HG02938 (cell line): ENCODE data around the gene PSMG4.

Source experiments
- ATAC-seq: cut with Tn5 transposase; IDR thresholded peaks from one replicate; pipeline ENCODE4 v1.9.1; 2021; ENCODE audit warnings: mild to moderate bottlenecking, moderate library complexity; ENCODE audit not compliant: unreplicated experiment

Gene PSMG4

DNA sequence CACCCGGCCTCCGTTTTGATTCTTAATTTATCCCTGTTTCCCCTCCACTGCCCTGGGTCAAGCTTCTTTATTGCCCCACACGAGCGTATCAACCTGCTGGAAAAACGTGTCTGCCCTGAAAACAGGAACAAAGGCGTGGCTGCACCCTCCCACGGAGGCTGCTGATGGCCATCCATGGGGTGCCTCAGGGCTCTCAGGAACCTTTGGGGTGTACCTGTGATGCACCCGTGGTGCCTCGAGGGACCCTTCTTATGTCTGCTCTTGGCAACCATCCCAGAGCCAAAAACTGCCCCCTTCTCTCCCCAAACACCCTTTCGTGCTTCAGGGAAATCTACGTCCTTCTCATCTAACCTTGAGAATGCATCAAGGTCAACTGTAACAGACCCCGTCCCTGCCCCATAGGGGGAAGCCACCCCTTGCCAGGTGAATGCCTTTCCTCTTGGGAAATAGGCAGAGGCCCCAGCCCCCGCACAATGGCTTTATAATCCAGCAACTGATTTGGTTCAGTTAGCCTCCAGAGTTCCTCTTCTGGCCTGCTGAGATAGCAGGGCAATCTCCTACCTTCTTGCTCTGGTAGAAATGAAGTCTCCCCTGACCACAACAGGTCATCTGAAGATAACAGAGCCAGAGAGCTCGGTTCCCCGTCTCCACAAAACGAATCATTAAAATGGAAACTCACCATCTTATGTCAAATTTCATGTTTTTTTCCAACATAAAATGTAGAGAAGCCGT lies 29.4 kb downstream of the PSMG4 start:
- no peak for ATAC-seq

DNA sequence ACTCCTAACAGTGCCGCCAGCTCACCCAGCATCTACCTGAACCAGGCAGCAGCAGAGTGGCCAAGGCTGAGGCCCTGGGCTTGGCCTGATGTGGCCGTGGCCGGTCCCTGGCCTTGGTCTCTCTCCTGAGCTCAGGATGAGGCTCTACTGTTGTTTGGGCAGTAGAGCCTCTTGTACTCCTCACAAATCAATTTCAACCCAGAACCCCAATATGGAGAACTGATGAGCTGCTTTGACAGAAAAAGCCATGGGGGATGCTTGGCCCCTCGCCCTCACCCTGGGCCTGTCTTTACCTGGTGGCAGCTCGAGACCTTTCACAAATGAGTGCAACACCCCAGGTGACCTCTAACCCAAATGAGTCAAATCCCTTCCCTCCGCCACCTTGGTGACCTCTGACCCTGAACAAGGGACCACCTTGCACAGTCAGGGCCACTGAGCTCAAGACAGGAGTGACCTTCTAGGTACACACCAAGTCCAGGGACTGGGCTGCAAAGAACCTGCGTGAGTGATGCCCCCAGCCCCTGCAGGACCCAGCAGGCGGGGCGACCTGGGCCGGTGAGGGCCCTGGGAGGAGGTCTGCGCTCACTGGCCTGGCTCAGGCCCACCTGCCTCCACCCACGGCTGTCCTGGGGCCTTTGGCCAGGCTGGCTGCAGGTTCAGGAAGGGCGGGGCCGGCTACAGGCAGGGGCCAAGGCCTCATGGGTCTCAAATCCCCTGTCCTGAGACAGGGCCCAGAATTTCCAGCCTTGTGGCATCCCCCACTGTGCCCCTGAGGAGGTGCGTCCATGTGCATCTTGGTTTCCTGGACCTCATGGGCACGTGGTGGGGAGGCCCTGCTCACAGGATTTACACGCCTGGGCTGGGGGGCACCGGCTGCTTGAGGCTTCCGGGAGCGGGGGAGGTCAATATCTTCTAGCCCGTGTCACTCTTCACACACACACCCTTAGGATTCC lies 30.2 kb downstream of the PSMG4 start:
- ATAC-seq, result no peak

DNA sequence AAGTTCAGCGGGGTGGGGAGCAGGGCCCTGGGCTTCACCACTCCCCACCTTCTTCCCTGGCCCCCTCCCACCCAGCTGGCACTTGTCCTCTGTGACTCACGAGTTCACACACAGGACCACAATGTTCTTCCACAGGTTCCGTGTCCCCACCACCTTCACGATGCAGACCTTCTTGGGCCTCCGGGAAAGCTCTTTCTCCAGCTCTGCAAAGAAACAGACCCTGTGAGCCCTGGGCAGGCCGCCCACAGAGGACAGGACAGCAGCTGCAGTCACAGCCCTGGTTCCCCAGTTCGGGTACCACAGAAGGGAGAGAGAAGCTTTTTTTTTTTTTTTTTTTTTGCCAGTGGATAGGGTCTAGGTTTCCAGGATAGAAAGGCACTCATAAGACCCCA lies 30.9 kb downstream of the PSMG4 start:
- no peak for ATAC-seq

DNA sequence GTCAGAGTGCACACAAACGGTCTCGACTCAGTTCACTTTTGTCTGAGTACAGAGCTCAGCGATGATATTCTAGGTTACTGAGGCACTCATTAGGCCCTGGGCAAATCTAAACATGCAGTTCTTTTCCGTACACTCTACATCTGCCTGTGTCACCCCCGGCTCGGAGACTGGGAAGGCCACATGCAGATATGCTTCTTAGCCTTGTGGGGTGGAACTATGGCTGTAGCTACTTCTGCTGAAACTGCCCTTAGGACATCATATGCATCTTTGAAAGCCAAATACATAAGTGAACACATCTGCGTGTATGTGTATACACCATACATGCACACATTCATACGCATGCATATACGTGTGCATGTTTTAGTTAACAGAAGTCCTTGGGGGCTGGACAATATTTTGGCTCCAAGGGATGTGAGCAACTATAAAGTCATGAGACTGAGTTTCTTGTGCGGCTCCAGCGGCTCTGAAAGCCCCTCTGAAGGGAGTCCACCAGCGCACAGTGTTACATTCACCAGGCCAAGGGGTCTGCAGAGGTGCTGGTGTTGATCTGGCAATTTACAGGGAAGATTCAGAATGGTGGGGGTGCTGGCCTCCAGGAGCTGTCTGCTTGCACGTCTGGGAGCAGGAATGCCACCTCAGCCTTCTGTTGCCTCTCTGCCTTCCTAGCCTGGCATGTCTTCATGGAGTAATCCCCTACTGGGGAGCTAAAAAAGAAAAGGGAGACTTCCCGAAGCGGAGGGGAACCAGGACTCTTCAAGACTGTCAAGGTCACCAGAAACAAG lies 31.6 kb downstream of the PSMG4 start:
- no peak for ATAC-seq

DNA sequence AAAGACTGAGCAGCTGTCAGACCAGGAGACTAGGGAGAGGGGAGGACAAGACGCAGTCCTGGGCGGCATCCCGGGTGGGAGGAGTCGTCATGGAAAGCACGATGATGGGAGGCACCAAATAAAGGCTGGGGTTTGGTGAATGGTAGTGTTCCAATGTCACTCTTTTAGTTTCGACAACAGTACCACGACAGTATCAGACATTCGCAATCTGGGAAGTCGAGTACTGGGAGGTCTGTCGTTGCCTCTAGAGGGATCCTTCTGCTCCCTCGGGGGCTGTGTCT lies 32.1 kb downstream of the PSMG4 start:
- no peak for ATAC-seq

DNA sequence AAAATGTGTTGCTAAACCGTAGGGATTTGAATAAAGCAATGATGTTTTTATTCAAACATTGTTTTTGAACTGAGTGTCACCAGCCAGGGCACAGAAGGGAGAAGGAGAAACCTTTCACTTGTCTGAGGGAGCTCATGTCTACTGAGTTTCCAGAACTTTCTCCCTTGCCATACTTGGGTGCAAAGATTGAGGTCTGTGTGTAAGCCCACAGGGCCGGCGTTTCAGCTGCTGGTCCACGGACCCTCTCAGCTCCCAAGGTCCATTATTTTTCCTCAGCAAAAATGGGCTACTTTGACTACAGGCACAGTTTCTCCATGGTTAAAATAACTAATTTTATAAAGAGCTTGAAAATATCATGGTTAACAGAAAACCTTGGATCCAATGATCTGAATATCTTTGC lies 32.6 kb downstream of the PSMG4 start:
- ATAC-seq, result no peak

DNA sequence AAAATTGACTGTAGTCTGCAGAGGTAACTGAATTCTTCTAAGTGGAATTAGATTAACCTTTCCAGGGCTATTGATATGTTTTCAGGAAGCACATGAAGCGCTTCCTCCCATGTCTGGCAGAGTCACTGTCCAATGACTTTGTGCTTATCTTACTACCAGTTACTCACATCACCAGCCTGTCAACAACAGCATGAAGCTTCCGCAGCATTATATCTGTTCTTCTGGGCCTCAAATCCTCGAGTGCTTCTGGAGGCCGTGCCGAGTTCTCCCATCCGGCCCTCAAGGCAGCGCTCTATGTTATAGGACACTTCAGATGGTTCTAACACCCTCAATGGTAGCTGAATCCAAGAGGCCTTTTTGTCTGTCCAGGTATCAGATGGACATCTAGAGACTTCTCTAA lies 33.2 kb downstream of the PSMG4 start:
- ATAC-seq, result no peak

DNA sequence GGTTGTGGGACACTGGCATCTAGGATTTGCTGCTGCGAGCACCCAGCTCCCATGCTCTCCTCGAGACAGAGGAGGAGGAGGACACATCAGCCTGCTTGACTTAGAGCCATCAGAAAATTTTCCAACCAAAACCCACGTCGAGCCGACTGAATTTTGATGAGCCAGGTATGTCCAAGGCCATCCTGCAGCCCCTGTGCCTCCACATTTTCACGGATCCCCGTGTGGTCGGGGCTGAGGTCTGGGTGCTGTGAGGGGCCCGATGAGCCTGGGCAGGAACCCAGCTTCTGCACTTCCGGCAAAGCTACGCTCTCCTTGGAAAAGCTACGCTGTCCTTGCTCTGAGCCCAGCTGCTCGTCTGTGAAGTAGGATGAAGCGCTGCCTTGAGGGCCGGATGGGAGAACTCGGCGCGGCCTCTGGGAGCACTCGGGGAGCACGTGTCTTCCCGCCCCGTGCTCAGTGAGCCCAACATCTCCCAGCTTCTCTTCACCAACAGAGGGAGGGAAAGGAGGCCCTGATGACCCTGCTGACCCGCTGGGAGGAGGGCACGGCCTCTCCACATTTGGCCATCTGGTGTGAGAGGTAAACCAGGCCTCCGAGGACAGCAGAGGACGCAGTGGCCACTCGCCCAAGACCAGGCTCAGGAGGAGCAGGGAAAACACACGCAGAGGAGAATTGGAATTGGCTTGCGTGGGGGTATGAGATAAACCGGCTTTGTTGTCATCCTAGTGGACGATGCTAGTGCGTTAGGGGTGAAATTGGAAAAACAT lies 33.9 kb downstream of the PSMG4 start:
- no peak for ATAC-seq

DNA sequence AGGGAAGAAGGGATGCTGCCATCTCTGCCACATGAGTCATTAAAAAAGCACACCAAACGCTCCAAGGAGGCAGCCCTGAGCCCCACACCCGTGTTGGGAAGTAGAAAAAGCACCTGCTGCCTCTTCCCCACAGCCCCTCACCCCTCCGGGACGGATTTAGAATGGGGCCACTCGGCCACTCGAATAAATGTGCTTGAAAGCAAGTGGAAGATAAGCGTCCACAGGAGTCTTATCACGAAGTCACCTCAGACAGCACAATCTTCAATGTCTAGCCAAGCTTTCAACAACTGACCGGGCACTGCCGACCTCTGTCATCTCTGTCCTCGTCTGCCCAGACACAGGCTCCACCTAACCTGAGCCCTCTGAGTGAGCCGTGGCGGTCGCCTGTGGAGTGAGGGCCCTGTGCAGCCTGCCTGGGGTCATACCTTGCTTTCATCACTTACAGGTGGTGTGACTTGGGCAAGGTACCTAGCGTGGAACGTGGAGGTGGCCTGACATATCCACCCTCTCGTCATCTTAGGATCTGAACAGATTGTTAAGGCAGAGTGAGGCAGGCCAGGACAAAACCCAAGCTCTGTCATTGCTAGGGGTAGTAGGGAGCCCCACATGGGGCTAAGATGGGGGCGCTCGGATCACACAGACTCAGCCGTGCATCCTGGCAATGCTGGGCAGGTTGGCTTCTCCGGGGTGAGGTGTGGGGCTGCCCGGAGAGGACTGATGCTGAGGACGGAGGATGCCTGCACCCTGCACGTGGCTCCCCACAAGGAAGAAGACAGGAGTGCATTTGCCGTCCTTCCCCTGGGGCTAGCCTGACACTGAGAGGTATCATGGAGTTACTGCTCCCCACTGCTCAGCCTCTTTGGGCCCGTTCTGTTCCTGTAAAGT lies 34.8 kb downstream of the PSMG4 start:
- ATAC-seq, result no peak

DNA sequence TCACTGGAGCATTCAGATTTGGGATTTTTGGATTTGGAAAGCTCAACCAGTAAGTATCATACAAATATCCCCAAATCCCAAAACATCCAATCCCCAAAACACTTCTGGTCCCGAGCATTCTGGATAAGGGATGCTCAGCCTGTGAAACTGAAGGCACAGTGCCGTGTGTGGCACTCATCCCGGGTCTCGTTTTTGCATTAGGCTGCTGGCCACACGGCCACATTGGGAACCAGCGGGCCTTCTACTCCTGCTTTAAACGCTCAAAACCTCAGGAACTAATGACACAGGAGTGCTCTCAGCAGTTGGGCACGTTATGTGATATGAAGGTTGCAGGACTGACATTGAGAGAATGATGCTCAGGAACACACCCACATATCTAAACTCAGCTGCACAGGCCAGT lies 35.6 kb downstream of the PSMG4 start:
- no peak for ATAC-seq

DNA sequence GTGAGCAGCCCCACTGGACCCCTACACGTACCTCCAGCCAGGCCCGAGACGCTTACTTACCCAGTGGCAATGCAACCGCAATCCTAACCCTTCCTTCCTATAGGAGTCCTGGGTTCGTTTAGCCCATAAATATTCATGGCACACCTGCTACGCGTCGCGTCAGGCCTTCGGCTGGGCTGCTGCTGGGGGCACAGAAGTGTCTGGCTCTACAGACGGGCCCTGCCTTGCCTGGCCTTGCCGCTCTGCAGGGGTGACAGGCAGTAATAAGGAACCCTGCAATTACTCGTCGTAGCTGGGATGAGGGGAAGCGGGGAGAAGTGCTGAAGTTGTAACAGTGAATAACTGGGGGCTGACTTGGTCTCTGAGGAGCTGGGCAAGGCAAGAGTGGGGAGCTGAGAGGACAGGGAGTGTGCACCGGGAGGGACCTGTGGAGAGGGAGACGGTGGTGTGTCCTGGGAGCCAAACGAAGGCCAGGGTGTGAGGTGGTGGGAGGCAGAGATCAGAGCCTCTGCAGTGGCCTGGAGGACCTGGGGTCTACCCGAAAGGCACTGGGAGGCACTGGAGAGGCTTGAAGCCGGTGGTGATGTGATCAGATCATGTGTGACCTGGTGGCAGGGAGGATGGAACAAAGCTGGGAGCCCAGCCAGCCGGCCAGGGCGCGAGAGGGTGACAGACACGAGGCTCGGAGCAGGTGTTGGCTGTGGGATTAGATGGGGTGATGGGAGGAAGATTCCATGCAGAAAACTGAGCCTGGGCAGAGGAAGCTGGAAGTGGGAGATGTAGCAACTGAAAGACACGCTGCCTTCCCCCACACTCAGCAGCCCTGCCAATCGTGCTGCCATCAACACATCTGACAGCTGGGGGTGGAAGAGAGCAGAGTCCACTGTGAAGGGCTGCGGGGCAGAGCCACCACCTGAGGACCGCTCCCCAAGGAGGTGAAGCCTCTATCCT lies 36.4 kb downstream of the PSMG4 start:
- ATAC-seq, result no peak

DNA sequence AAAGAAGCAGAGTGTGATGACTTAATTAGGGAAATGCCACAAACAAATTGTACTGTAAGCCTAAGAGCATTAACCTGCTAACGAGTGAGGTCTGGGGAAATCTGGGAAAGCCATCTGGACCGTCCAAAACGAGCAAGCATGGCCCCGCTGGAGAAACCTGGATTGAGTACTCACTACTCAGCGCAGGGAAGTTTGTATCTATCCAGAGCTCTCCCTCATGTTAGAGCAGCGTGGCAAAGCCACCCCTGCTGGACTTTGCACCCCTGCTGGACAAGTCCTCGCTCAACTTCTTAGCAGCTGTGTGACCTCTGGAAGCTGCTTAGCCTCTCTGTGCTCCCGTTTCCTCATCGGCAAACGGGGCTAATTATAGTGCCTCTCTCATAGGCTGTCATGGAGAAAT lies 37.3 kb downstream of the PSMG4 start:
- ATAC-seq, result no peak

DNA sequence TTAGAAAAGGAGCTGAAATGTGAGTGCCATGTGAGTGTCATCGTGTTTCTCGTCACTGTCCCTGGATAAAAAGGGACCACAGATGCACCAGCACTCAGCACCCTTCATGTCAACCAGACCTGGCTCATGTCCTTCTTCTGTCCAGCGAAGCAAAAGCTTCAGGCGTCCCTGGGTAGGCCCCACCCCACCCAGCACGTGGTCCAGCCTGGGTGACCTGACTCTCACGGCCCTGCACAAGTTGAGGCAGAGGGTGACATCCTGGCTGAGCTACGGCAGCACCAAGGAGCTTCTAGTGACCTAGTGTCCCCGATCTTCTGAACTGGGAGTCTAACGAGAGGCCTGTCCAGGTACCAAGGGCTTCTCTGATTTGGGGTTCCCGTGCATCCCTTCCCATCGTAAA lies 37.8 kb downstream of the PSMG4 start:
- ATAC-seq, result no peak

DNA sequence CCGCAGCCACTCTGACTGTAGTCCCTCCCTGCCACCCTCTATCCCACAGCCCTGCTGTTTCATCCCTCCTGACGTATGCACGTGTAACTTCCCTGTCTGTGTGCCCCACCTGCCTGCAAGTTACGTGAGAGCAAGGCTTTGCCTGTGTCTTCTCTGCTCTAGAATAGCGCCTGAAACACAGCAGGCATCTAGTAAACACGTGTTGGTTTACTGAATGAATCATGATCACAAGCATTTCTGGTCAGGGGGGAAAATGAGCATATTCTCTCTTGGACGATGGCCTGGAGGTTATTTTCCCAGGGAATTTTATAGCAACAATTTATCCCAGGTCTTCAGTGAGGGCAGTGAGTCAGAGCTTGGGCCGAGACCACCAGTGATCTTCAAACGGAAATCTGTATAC lies 38.3 kb downstream of the PSMG4 start:
- ATAC-seq, result no peak

DNA sequence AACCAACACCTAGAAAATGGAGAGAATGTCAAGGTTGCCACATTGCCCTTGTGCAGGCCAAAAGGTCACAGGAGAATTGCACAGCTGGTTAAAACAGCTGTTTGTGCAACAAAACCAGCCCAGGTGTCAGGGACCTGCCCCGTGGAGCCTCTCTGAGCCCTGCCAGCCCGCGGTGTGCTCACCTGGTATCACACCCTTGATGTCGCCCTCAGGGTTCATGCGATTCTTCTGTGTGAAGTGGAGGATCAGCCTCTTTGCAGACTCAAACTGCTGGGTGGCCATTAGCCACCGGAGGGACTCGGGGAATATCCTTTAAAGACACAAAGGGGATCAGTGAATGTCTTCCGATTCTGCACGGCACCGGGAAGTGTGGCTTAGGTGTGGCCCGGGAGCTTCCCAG lies 39.2 kb downstream of the PSMG4 start:
- ATAC-seq, result no peak

DNA sequence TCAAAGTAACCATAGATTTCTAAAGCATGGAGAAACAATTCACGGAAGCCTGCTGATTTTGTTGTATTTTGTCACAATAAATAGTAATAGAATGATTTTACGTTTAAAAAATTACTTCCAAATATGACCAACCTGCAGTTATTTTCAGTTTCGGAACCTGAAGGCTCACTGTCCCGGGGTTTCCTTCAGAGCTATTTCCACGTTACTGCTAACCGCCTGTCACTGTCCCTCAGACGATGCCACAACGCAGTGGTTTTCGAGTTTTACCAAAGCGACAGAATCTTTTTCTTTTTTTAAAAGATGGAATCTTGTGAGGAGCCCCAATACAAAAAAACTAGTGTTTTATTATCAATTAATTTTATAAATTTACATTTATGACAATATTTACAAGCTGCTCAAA lies 40.5 kb downstream of the PSMG4 start:
- ATAC-seq, result no peak

DNA sequence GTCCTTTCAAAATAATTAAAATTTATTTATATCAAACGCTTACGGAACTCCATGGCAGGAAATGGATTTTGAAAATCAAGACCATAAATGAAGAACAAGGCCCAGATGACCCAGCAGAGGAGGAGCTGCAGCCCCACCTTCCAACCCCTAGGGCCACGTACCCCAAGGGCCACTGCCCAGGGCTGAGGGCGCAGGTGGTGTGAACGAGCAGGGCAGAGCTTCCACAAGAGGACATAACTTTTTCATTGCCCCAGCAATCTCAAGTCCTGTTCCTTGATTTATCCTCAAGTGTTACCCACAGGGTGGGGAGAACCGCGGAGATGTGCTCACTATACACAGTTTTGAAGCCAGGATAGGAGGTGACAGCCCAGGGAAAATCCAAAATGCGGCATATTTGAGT lies 42.8 kb downstream of the PSMG4 start:
- ATAC-seq, result no peak

DNA sequence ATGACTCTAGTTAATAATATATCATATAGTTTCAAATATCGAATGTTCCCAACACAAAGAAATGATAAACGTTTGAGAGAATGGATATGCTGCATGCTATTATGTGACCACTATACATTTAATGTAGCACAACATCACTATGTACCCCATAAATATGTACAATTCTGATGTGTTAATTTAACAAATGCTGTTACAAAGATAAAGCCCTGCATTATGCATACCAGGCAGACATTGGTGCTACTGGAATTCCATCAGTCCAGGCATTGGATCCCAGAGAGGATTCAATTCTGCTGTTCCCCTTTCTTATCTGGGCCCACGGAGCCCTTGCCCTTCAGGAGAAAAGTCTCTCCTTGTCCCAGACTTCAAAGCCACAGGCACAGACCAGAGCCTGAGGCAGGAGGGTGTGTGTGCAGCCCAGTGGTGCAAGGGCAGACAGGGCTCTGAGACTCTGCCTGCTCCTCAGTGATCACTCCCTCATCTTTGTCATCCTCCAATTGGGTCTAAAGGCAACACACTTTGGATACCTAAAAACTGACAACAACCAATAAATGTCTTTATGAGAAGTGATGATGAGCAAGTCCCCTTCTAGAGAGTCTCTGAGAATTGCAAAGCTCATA lies 45.2 kb downstream of the PSMG4 start:
- ATAC-seq, result no peak
